ENCODE measurements around the gene KRTAP5-3. TPM values are rescaled to one million over a fixed set of nuclear protein-coding genes. Genes with fewer than 3 reads are reported as not detected.

KRTAP5-3 gene
- total and polyA plus RNA-seq, 12 donors, result not detected

DNA sequence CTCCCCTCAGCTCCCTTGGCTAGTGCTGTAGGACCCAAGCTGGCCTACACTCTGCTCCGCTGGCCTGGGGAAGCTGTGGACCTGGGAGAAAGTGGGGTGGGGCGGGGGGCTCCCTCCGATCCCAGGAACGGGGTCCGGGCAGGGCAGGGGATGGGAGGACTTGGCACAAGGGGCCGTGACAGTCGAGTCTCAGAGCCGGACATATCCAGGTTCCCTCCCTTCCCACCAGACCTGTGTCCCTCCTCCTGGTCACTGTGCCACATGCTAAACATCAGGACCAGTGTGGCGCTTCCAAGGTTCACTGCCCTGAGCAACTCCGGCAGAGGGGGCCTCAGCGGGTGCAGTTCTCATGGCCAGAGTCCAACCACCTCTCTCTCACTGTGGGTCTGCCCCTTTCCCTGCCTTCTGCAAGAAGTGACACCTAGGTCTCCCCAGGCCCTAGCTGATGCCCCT lies 38.2 kb downstream of the KRTAP5-3 start:
- Histone ChIP-seq H3K36me3 (peaks cover 0 to 16% (median 0%) of the 10 kb centered on the region in 9 donors), H3K4me3 (peak overlapping the region in 4 of 10 donors; percentile 62 to 80 (median 74)), H3K4me1 (peaks cover 15 to 86% (median 59%) of the 10 kb centered on the region in 9 donors), H3K9me3 (no peaks in the 10 kb centered on the region), H3K27me3 (peaks cover 0 to 47% (median 0%) of the 10 kb centered on the region in 7 donors), H3K27ac (peak overlapping the region in 4 of 10 donors; percentile 39 to 90 (median 87))
- ATAC-seq (no peak), DNase-seq (no peak)
- TF ChIP-seq, protein P1, sequence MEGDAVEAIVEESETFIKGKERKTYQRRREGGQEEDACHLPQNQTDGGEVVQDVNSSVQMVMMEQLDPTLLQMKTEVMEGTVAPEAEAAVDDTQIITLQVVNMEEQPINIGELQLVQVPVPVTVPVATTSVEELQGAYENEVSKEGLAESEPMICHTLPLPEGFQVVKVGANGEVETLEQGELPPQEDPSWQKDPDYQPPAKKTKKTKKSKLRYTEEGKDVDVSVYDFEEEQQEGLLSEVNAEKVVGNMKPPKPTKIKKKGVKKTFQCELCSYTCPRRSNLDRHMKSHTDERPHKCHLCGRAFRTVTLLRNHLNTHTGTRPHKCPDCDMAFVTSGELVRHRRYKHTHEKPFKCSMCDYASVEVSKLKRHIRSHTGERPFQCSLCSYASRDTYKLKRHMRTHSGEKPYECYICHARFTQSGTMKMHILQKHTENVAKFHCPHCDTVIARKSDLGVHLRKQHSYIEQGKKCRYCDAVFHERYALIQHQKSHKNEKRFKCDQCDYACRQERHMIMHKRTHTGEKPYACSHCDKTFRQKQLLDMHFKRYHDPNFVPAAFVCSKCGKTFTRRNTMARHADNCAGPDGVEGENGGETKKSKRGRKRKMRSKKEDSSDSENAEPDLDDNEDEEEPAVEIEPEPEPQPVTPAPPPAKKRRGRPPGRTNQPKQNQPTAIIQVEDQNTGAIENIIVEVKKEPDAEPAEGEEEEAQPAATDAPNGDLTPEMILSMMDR (IDR thresholded peaks at IDR 0.05), result no peak
- intact Hi-C loops (cut with DNase I), result no loop called here
- WGBS, 2 donors, result 70 to 73% methylated on average over 11 of the region's 11 CpGs

DNA sequence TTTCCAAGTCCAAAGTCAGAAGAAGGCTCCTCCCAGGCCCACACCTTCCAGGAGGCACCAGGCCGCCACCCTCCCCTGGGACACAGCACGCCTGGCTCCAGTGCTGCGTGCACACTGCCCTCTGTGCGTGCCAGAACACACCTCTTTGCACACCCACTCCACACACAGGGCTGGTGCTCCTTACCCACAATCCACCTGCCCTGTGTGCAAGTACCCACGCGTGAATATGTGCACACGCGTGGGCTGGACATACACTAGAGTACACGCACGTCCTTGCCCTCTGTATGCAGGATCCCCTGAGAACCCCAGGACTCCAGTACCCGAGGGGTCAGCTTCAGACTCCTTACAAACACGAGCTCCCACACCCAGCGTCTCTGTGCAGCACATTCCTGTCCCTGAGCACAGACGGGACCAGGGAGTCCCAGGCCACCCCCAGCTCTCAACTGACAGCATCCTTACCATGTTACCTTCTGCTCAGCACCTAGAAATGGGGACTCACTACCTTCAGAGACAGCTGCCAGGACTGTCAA lies 38.9 kb downstream of the KRTAP5-3 start:
- peaks cover 17 to 88% (median 64%) of the 10 kb centered on the region in 9 donors for H3K4me1 ChIP-seq
- no peak for DNase-seq
- 71 to 79% methylated on average over 14 of the region's 14 CpGs for WGBS, 2 donors
- H3K36me3 ChIP-seq, result peaks cover 0 to 22% (median 0%) of the 10 kb centered on the region in 9 donors
- H3K27ac ChIP-seq, result peak overlapping the region in 1 of 10 donors; percentile 39
- H3K4me3 ChIP-seq, result no peak overlapping the region
- ATAC-seq, result no peak
- intact Hi-C loops (cut with DNase I), result no loop called here
- H3K9me3 ChIP-seq, result no peaks in the 10 kb centered on the region
- H3K27me3 ChIP-seq, result peaks cover 0 to 41% (median 0%) of the 10 kb centered on the region in 7 donors
- TF ChIP-seq, protein P1 (IDR thresholded peaks at IDR 0.05), result no peak

DNA sequence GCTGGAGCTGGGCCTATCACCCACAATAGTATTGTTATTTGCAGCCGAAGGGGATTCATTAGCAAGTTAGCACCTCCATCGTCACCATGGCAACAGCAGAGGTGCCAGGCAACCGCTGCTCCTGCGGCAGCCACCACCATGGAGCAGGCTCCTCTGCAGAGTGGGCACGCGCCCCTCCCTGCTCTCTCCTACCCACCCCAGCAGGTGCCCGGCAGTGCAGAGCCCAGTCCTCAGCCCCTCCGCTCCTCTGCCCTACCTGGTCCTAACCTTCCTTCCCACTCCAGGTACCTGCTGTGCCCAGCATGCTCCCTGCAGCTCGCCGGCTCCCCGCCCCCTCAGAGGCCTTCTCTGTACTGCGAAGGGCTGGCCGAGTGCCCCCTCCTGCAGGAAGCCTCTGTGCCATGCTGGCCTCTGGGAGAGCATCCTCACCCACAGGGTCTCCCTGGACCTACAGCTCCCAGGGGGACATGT lies 39.8 kb downstream of the KRTAP5-3 start:
- H3K4me1 ChIP-seq, result peaks cover 10 to 87% (median 61%) of the 10 kb centered on the region in 9 donors

DNA sequence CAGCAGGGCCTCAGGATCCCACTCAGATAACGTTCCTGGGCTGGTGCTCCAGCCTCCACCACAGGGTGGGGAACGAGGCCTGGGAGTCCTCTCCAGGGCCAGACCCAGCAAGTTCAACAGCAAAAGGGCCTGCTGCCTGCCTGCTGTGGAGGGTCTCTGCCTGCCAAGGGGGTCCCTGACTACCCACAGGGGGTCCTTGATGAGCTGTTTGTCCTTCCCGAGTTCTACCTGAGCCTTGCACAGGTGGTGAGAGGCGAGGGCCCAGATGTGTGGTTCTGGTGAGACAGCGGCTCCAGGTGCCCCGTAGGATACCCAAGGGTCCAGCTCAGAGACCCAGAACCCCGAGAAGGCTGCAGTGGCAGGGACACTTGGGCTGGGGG lies 40.6 kb downstream of the KRTAP5-3 start:
- peaks cover 10 to 80% (median 53%) of the 10 kb centered on the region in 9 donors for H3K4me1 ChIP-seq
- peaks cover 0 to 37% (median 8%) of the 10 kb centered on the region in 9 donors for H3K36me3 ChIP-seq
- H3K27ac ChIP-seq, result peak overlapping the region in 4 of 10 donors; percentile 4 to 44 (median 26)
- ATAC-seq (no peak), DNase-seq (no peak)
- H3K4me3 ChIP-seq, result no peak overlapping the region
- intact Hi-C loops (cut with DNase I), result no loop called here
- TF ChIP-seq, protein P1 (IDR thresholded peaks at IDR 0.05), result no peak
- WGBS, 2 donors, result 69 to 70% methylated on average over 7 of the region's 7 CpGs
- peaks cover 0 to 25% (median 0%) of the 10 kb centered on the region in 7 donors for H3K27me3 ChIP-seq
- no peaks in the 10 kb centered on the region for H3K9me3 ChIP-seq

More for the DNA sequence above, 39.8 kb downstream of the KRTAP5-3 start:
- peaks cover 0 to 29% (median 3%) of the 10 kb centered on the region in 9 donors for H3K36me3 ChIP-seq
- no peak for ATAC-seq
- H3K4me3 ChIP-seq, result no peak overlapping the region
- peaks cover 0 to 33% (median 0%) of the 10 kb centered on the region in 7 donors for H3K27me3 ChIP-seq
- no peak for DNase-seq
- H3K27ac ChIP-seq, result no peak overlapping the region
- intact Hi-C loops (cut with DNase I), result no loop called here
- no peaks in the 10 kb centered on the region for H3K9me3 ChIP-seq
- TF ChIP-seq, protein P1 (IDR thresholded peaks at IDR 0.05), result no peak
- WGBS, 2 donors, result 58 to 70% methylated on average over 13 of the region's 13 CpGs
